GM23338 (cell line): ENCODE measurements around the gene NECAB3. TPM values are rescaled to one million over a fixed set of nuclear protein-coding genes. Genes with fewer than 3 reads are reported as not detected.

Source experiments
- ATAC-seq: fragments of 200-7000 bp; cut with Tn5 transposase; 3 replicates; pipeline ENCODE4 v1.9.1; 2020
- DNase-seq: peaks from one replicate; pipeline ENCODE4 v3.0.0-alpha.2; 2015; ENCODE audit warnings: low spot score
- H2AFZ ChIP-seq: fragments of 200-600 bp; sonication (generic); 2 replicates; pipeline ENCODE4 v1.8.0; 2016; ENCODE audit warnings: antibody characterized with exemption, mild to moderate bottlenecking, moderate library complexity
- H3F3A ChIP-seq: fragments of 200-600 bp; sonication (generic); replicated peaks from 2 replicates; pipeline ENCODE4 v1.8.0; 2017; ENCODE audit warnings: antibody characterized with exemption, mixed run types, low read depth
- H3K27ac ChIP-seq: fragments of 200-600 bp; sonication (generic); 2 replicates; pipeline ENCODE4 v1.6.1; 2016; ENCODE audit warnings: low read depth
- H3K27me3 ChIP-seq: fragments of 200-600 bp; sonication (generic); 2 replicates; pipeline ENCODE4 v1.8.0; 2016; ENCODE audit warnings: mild to moderate bottlenecking, mixed run types, moderate library complexity; ENCODE audit not compliant: insufficient read depth
- H3K36me3 ChIP-seq: fragments of 200-600 bp; sonication (generic); 2 replicates; pipeline ENCODE4 v1.8.0; 2016; ENCODE audit warnings: mild to moderate bottlenecking; ENCODE audit not compliant: insufficient read depth
- H3K4me1 ChIP-seq: fragments of 200-600 bp; sonication (generic); 2 replicates; pipeline ENCODE4 v1.8.0; 2016; ENCODE audit warnings: mild to moderate bottlenecking, moderate library complexity; ENCODE audit not compliant: insufficient read depth
- H3K4me2 ChIP-seq: fragments of 200-600 bp; sonication (generic); 2 replicates; pipeline ENCODE4 v1.7.1; 2017; ENCODE audit warnings: mixed run types
- H3K4me3 ChIP-seq: fragments of 200-600 bp; sonication (generic); 2 replicates; pipeline ENCODE4 v1.6.1; 2016; ENCODE audit warnings: mixed run types
- H3K79me2 ChIP-seq: fragments of 200-600 bp; sonication (generic); replicated peaks from 2 replicates; pipeline ENCODE4 v1.8.0; 2017; ENCODE audit warnings: mild to moderate bottlenecking; ENCODE audit not compliant: insufficient read depth
- H3K9me2 ChIP-seq: fragments of 200-600 bp; sonication (generic); 2 replicates; pipeline ENCODE4 v1.8.0; 2017; ENCODE audit not compliant: insufficient read depth
- H4K20me1 ChIP-seq: fragments of 200-600 bp; sonication (generic); replicated peaks from 2 replicates; pipeline ENCODE4 v1.8.0; 2017; ENCODE audit warnings: mild to moderate bottlenecking; ENCODE audit not compliant: insufficient read depth
- H3K27ac Mint-ChIP-seq: 2 replicates; pipeline ENCODE4 v1.8.0; 2020; ENCODE audit warnings: inconsistent platforms, mild to moderate bottlenecking, moderate library complexity, mixed read lengths
- H3K27me3 Mint-ChIP-seq: 3 replicates; pipeline ENCODE4 v1.8.0; 2022; ENCODE audit warnings: low read depth, mild to moderate bottlenecking, moderate library complexity, mixed read lengths, inconsistent platforms; ENCODE audit not compliant: insufficient read depth, poor library complexity
- H3K36me3 Mint-ChIP-seq: 3 replicates; pipeline ENCODE4 v1.8.0; 2021; ENCODE audit warnings: low read depth, mild to moderate bottlenecking, inconsistent platforms, moderate library complexity, mixed read lengths
- H3K4me1 Mint-ChIP-seq: 3 replicates; pipeline ENCODE4 v1.8.0; 2020; ENCODE audit warnings: mild to moderate bottlenecking, inconsistent platforms, mixed read lengths
- H3K4me3 Mint-ChIP-seq: 3 replicates; pipeline ENCODE4 v1.8.0; 2021; ENCODE audit warnings: moderate library complexity, mild to moderate bottlenecking, inconsistent platforms, mixed read lengths
- H3K9me3 Mint-ChIP-seq: 3 replicates; pipeline ENCODE4 v1.8.0; 2020; ENCODE audit warnings: moderate library complexity, mild to moderate bottlenecking, inconsistent platforms, mixed read lengths
- CREB1 ChIP-seq: fragments of 250-450 bp; sonication (Bioruptor Pico); IDR thresholded peaks from 2 replicates; pipeline ENCODE4 v1.5.0; 2020; ENCODE audit warnings: low read depth, mild to moderate bottlenecking, moderate library complexity
- EZH2 ChIP-seq: fragments of 200-600 bp; sonication (generic); IDR thresholded peaks from one replicate; pipeline ENCODE4 v1.8.0; 2017; ENCODE audit warnings: antibody characterized with exemption, mild to moderate bottlenecking, low read depth; ENCODE audit not compliant: unreplicated experiment
- EZH2phosphoT487 ChIP-seq: fragments of 200-600 bp; sonication (generic); IDR thresholded peaks from one replicate; pipeline ENCODE4 v1.8.1; 2018; ENCODE audit warnings: antibody characterized with exemption; ENCODE audit not compliant: unreplicated experiment
- JUNB ChIP-seq: IDR thresholded peaks from one replicate; pipeline ENCODE4 v1.6.1; 2016; ENCODE audit warnings: antibody characterized with exemption; ENCODE audit not compliant: unreplicated experiment
- NANOG ChIP-seq: IDR thresholded peaks from 2 replicates; pipeline ENCODE4 v1.6.1; 2016; ENCODE audit warnings: antibody characterized with exemption, borderline replicate concordance
- POLR2AphosphoS5 ChIP-seq: IDR thresholded peaks from 2 replicates; pipeline ENCODE4 v1.6.1; 2016; ENCODE audit warnings: antibody characterized with exemption, low read depth
- STAT1 ChIP-seq: IDR thresholded peaks from one replicate; pipeline ENCODE4 v1.6.1; 2016; ENCODE audit warnings: antibody characterized with exemption; ENCODE audit not compliant: unreplicated experiment
- ZNF114 ChIP-seq: fragments of 250-450 bp; sonication (Bioruptor Pico); IDR thresholded peaks from 2 replicates; pipeline ENCODE4 v1.5.0; 2020; ENCODE audit warnings: mild to moderate bottlenecking, moderate library complexity
- ZNF331 ChIP-seq: fragments of 250-450 bp; sonication (Bioruptor Pico); IDR thresholded peaks from 2 replicates; pipeline ENCODE4 v1.5.0; 2020; ENCODE audit warnings: low read depth, mild to moderate bottlenecking, moderate library complexity
- polyA plus RNA-seq: library from polyadenylated mRNA; unstranded; fragments of >200 nt; fragmentation: Nextera tagmentation; extraction: Ambion mirVana; gene quantifications from 2 replicates; pipeline ENCODE4 v1.2.1, GENCODE V29; 2016
- total RNA-seq: library from RNA; depleted of rRNA; stranded (reverse); fragments of >200 nt; shearing (Covaris generic); gene quantifications from 2 replicates; pipeline ENCODE4 v1.2.3, GENCODE V29; 2014
- TF ChIP-seq, protein P1 (sequence below): IDR thresholded peaks from 2 replicates; pipeline ENCODE4 v1.6.1; 2016; ENCODE audit warnings: antibody characterized with exemption
- TF ChIP-seq, protein P2 (sequence below), 2 experiments: fragments of 200-600 bp in 1 of 2; sonication (generic) in 1 of 2; conservative IDR thresholded peaks; 2 replicates each; pipeline versions ENCODE4 v1.5.1 to v1.6.1; 2016 to 2017; ENCODE audit warnings: antibody characterized with exemption in 2 of 2, low read depth in 2 of 2, mild to moderate bottlenecking in 2 of 2, moderate library complexity in 1 of 2
- TF ChIP-seq, protein P3 (sequence below): IDR thresholded peaks from one replicate; pipeline ENCODE4 v1.6.1; 2018; ENCODE audit warnings: antibody characterized with exemption; ENCODE audit not compliant: unreplicated experiment
- TF ChIP-seq, protein P4 (sequence below): fragments of 250-450 bp; sonication (Bioruptor Pico); IDR thresholded peaks from 2 replicates; pipeline ENCODE4 v1.5.0; 2020; ENCODE audit warnings: mild to moderate bottlenecking, moderate library complexity

The NECAB3 gene
- total and polyA plus RNA-seq, 2 experiments from 2014 or later, result 8.5 to 28.4 TPM

DNA sequence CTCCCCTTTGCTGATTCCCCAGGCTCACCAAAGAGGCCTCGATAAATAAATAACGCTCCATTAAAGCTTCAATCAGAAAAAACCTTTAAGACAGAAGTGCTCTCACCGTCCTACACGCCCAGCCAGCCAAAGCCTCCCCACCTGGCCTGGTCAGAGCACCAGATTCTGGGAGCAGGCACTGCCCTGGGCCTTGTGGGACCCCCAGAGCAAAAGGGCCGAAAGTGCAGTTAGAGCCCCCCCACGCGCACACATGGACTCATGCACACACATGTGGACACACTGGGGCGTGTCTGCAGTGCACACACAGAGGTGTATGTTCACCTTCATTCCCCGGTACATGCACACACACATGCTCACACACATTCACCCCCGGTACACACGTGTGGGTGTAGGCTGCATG, 1.9 kb upstream of the NECAB3 start:
- H3K4me1 Mint-ChIP-seq, result peaks cover 33% of the 10 kb centered on the region
- peaks cover 15% of the 10 kb centered on the region; the same call in 1 of the 2 replicates for H3F3A ChIP-seq
- DNase-seq (no peak), ATAC-seq (no peak)
- TF ChIP-seq ZNF114 (CRISPR knock-in tag), result no peak
- TF ChIP-seq NANOG, result no peak
- no peak for TF ChIP-seq EZH2
- no peak for TF ChIP-seq CREB1 (CRISPR knock-in tag)
- TF ChIP-seq STAT1, result no peak
- TF ChIP-seq, protein P1, sequence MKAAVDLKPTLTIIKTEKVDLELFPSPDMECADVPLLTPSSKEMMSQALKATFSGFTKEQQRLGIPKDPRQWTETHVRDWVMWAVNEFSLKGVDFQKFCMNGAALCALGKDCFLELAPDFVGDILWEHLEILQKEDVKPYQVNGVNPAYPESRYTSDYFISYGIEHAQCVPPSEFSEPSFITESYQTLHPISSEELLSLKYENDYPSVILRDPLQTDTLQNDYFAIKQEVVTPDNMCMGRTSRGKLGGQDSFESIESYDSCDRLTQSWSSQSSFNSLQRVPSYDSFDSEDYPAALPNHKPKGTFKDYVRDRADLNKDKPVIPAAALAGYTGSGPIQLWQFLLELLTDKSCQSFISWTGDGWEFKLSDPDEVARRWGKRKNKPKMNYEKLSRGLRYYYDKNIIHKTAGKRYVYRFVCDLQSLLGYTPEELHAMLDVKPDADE, result no peak
- TF ChIP-seq ZNF331 (CRISPR knock-in tag), result no peak
- TF ChIP-seq EZH2phosphoT487, result no peak
- TF ChIP-seq, protein P2, sequence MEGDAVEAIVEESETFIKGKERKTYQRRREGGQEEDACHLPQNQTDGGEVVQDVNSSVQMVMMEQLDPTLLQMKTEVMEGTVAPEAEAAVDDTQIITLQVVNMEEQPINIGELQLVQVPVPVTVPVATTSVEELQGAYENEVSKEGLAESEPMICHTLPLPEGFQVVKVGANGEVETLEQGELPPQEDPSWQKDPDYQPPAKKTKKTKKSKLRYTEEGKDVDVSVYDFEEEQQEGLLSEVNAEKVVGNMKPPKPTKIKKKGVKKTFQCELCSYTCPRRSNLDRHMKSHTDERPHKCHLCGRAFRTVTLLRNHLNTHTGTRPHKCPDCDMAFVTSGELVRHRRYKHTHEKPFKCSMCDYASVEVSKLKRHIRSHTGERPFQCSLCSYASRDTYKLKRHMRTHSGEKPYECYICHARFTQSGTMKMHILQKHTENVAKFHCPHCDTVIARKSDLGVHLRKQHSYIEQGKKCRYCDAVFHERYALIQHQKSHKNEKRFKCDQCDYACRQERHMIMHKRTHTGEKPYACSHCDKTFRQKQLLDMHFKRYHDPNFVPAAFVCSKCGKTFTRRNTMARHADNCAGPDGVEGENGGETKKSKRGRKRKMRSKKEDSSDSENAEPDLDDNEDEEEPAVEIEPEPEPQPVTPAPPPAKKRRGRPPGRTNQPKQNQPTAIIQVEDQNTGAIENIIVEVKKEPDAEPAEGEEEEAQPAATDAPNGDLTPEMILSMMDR (conservative IDR thresholded peaks at IDR 0.05; ENCODE audit: low read depth in 2 of 2), result no peak
- TF ChIP-seq, protein P3, sequence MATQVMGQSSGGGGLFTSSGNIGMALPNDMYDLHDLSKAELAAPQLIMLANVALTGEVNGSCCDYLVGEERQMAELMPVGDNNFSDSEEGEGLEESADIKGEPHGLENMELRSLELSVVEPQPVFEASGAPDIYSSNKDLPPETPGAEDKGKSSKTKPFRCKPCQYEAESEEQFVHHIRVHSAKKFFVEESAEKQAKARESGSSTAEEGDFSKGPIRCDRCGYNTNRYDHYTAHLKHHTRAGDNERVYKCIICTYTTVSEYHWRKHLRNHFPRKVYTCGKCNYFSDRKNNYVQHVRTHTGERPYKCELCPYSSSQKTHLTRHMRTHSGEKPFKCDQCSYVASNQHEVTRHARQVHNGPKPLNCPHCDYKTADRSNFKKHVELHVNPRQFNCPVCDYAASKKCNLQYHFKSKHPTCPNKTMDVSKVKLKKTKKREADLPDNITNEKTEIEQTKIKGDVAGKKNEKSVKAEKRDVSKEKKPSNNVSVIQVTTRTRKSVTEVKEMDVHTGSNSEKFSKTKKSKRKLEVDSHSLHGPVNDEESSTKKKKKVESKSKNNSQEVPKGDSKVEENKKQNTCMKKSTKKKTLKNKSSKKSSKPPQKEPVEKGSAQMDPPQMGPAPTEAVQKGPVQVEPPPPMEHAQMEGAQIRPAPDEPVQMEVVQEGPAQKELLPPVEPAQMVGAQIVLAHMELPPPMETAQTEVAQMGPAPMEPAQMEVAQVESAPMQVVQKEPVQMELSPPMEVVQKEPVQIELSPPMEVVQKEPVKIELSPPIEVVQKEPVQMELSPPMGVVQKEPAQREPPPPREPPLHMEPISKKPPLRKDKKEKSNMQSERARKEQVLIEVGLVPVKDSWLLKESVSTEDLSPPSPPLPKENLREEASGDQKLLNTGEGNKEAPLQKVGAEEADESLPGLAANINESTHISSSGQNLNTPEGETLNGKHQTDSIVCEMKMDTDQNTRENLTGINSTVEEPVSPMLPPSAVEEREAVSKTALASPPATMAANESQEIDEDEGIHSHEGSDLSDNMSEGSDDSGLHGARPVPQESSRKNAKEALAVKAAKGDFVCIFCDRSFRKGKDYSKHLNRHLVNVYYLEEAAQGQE, result no peak
- no peak for TF ChIP-seq JUNB
- no peak for TF ChIP-seq POLR2AphosphoS5
- TF ChIP-seq, protein P4, sequence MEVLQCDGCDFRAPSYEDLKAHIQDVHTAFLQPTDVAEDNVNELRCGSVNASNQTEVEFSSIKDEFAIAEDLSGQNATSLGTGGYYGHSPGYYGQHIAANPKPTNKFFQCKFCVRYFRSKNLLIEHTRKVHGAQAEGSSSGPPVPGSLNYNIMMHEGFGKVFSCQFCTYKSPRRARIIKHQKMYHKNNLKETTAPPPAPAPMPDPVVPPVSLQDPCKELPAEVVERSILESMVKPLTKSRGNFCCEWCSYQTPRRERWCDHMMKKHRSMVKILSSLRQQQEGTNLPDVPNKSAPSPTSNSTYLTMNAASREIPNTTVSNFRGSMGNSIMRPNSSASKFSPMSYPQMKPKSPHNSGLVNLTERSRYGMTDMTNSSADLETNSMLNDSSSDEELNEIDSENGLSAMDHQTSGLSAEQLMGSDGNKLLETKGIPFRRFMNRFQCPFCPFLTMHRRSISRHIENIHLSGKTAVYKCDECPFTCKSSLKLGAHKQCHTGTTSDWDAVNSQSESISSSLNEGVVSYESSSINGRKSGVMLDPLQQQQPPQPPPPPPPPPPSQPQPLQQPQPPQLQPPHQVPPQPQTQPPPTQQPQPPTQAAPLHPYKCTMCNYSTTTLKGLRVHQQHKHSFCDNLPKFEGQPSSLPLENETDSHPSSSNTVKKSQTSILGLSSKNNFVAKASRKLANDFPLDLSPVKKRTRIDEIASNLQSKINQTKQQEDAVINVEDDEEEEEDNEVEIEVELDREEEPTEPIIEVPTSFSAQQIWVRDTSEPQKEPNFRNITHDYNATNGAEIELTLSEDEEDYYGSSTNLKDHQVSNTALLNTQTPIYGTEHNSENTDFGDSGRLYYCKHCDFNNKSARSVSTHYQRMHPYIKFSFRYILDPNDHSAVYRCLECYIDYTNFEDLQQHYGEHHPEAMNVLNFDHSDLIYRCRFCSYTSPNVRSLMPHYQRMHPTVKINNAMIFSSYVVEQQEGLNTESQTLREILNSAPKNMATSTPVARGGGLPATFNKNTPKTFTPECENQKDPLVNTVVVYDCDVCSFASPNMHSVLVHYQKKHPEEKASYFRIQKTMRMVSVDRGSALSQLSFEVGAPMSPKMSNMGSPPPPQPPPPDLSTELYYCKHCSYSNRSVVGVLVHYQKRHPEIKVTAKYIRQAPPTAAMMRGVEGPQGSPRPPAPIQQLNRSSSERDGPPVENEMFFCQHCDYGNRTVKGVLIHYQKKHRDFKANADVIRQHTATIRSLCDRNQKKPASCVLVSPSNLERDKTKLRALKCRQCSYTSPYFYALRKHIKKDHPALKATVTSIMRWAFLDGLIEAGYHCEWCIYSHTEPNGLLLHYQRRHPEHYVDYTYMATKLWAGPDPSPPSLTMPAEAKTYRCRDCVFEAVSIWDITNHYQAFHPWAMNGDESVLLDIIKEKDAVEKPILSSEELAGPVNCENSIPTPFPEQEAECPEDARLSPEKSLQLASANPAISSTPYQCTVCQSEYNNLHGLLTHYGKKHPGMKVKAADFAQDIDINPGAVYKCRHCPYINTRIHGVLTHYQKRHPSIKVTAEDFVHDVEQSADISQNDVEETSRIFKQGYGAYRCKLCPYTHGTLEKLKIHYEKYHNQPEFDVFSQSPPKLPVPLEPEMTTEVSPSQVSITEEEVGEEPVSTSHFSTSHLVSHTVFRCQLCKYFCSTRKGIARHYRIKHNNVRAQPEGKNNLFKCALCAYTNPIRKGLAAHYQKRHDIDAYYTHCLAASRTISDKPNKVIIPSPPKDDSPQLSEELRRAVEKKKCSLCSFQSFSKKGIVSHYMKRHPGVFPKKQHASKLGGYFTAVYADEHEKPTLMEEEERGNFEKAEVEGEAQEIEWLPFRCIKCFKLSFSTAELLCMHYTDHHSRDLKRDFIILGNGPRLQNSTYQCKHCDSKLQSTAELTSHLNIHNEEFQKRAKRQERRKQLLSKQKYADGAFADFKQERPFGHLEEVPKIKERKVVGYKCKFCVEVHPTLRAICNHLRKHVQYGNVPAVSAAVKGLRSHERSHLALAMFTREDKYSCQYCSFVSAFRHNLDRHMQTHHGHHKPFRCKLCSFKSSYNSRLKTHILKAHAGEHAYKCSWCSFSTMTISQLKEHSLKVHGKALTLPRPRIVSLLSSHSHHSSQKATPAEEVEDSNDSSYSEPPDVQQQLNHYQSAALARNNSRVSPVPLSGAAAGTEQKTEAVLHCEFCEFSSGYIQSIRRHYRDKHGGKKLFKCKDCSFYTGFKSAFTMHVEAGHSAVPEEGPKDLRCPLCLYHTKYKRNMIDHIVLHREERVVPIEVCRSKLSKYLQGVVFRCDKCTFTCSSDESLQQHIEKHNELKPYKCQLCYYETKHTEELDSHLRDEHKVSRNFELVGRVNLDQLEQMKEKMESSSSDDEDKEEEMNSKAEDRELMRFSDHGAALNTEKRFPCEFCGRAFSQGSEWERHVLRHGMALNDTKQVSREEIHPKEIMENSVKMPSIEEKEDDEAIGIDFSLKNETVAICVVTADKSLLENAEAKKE (CRISPR knock-in tag), result no peak
- H3K27me3 ChIP-seq, result no peaks in the 10 kb centered on the region
- peaks cover 3% of the 10 kb centered on the region for H3K79me2 ChIP-seq
- H4K20me1 ChIP-seq, result peaks cover 6% of the 10 kb centered on the region; the same call in 1 of the 2 replicates
- H3K27me3 Mint-ChIP-seq, result peaks cover 24% of the 10 kb centered on the region
- H3K4me3 ChIP-seq, result no peak overlapping the region
- no peak overlapping the region for H2AFZ ChIP-seq
- H3K4me1 ChIP-seq, result peaks cover 19% of the 10 kb centered on the region
- peak overlapping the region; percentile 39; the same call in 1 of the 3 replicates for H3K4me3 Mint-ChIP-seq
- H3K27ac Mint-ChIP-seq, result no peak overlapping the region
- H3K9me3 Mint-ChIP-seq, result no peaks in the 10 kb centered on the region; the same call in 2 of the 3 replicates
- H3K36me3 Mint-ChIP-seq, result peaks cover 46% of the 10 kb centered on the region
- peaks cover 4% of the 10 kb centered on the region for H3K36me3 ChIP-seq
- no peak overlapping the region for H3K27ac ChIP-seq
- H3K9me2 ChIP-seq, result no peaks in the 10 kb centered on the region
- no peak overlapping the region for H3K4me2 ChIP-seq
